ENCODE measurements around the gene GCSAML. TPM values are rescaled to one million over a fixed set of nuclear protein-coding genes. Genes with fewer than 3 reads are reported as not detected.
"Not testable (repeated sequence)": the region's sequence is repeated elsewhere in the genome, so short reads cannot be mapped to it uniquely, and the experiment has no call there.

Gene GCSAML
- total RNA-seq = under 1 TPM; 0.14 to 0.16 TPM

GRCh38 chr1:247548769-247549182, at the start of gene GCSAML:
Gene GCSAML, plus strand, starts transcription at chr1:247549134. Its CDS starts 58 bp downstream, at chr1:247549192.
- Mint-ChIP-seq H3K9me3 (no peaks in the 10 kb centered on the region), H3K36me3 (no peaks in the 10 kb centered on the region), H3K27ac (no peak within 1 kb of the TSS)
- DNase-seq (ENCODE audit: low spot score in 2 of 2) = no peak
- peak in 1 of 2 donors; percentile 53 for ATAC-seq

DNA sequence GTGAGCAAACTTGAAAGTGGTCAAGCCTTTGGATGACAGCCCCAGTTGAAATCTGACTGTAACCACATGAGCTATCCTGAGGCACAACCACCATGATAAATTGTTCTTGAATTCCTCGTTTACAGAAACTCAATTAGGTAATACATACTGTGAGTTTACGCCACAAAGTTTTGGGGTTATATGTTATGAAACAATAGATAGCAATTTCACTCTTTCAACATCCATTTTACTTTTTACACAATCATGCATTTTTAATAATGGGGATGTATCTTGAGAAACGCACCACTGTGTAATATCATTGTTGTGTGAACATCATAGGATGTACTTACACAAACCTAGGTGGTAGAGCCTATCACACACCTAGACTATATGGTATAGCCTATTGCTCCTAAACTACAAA, 48.1 kb upstream of the GCSAML start:
- DNase-seq (ENCODE audit: low spot score in 2 of 2) = no peak
- H3K36me3 Mint-ChIP-seq = no peaks in the 10 kb centered on the region
- no peaks in the 10 kb centered on the region for H3K9me3 Mint-ChIP-seq
- ATAC-seq = no peak
- no peak overlapping the region for H3K27ac Mint-ChIP-seq

DNA sequence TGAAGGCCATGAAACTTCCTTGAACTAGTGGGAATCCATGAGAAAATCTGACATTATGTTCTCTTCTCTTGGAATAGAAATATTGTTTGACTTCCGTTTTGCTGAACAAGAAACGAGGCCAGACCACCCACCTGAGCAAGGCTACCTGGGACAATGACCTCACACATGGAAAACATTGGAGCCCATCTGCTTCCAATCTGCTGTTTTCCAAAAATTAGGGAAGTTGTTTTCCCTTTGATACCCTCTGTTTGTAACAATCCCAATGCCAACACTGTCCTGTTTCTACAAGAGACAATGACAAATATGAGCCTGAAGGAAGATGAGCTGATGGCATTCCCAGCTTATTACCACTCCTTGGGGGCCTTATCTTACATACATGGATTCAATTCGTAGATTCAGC, 42.1 kb upstream of the GCSAML start:
- DNase-seq (ENCODE audit: low spot score in 2 of 2) (no peak), ATAC-seq (no peak)
- no peaks in the 10 kb centered on the region for H3K9me3 Mint-ChIP-seq

DNA sequence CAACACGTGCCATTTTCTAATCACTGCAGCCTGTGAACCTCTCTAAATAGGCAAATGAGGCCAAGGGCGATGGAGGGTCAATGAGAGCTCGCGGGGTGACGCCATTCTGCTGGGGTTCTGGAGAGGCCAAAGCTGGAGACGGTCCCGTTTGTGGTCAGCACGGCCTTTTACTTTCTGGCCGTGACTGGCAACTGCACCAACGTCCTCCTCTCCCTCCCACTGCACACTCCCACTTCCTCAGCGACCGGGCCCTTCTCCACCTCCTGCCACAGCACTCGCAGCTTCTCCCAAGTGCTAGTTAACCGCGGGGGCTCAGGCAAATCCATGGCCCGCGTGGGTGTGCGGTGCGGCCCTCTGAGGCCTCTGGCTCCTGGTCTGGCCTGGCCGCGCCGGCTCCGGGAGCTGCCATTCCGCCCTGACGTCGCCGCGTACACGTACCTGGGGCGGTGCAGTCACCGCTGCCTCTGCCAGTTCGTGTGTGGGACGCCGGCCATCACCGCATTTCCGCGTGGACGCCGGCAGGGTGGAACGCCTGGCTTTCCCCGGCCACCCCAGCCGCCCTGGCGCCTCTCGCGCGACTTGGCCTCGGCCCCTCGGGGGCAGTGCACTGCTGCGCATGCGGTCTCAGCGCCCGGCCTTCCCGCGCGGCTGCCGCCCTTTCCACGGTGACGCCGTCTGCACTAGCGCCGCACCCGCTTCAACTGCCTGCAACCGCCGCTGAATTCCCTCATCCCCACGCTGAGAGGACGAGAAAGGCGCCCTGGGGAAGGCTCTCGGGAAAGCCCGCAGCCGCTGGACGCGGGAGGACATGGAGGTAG, 30.9 kb upstream of the GCSAML start:
- Mint-ChIP-seq H3K36me3 (no peaks in the 10 kb centered on the region), H3K27ac (no peak overlapping the region), H3K9me3 (peaks cover 0 to 3% of the 10 kb centered on the region in 2 donors)
- no peak for ATAC-seq
- DNase-seq (ENCODE audit: low spot score in 2 of 2) = no peak

More for the DNA sequence above, 42.1 kb upstream of the GCSAML start:
- H3K27ac Mint-ChIP-seq = no peak overlapping the region
- no peaks in the 10 kb centered on the region for H3K36me3 Mint-ChIP-seq

GRCh38 chr1:247518613-247518891, 30.4 kb upstream of the GCSAML start:
- ATAC-seq (no peak), DNase-seq (ENCODE audit: low spot score in 2 of 2) (no peak)
- peaks cover 0 to 3% of the 10 kb centered on the region in 2 donors for H3K9me3 Mint-ChIP-seq
- H3K36me3 Mint-ChIP-seq = no peaks in the 10 kb centered on the region
- H3K27ac Mint-ChIP-seq = no peak overlapping the region

GRCh38 chr1:247521886-247522285, 27.0 kb upstream of the GCSAML start:
- not testable (repeated sequence) for H3K27ac Mint-ChIP-seq; DNase-seq (ENCODE audit: low spot score in 2 of 2); H3K9me3 Mint-ChIP-seq; H3K36me3 Mint-ChIP-seq; ATAC-seq

DNA sequence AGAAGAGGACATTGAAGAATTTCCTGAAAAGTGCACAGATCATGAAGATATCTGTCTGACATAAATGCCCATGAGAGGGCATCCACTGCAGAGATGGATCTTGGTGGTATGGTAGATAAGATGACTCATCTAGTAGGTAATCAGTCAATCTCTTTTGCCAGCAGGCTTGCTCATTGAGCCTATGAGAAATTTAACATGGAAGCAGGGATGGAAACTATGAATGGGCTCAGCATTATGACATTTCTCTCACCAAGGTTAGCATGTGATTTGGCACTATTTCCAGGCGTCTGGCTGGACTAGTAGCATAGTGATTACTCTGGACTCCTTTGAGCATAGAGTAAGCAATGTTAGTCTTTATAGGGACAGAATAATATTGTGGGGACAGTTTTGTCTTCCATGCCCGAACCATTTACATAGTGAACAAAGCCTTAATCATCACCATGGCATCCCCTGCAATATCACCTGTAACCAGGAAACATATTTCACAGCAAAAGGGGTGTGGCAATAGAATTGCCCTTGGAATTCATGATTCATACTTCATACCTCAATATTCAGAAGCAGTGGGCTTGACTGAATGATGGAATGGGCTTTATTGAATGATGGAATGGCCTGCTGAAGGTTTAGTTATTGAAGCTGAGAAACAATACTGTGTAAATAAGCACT, 20.0 kb upstream of the GCSAML start:
- H3K27ac Mint-ChIP-seq = no peak overlapping the region
- DNase-seq (ENCODE audit: low spot score in 2 of 2) (no peak), ATAC-seq (peak; percentile 61 to 74)
- H3K9me3 Mint-ChIP-seq = no peaks in the 10 kb centered on the region
- peaks cover 0 to 5% of the 10 kb centered on the region in 2 donors for H3K36me3 Mint-ChIP-seq

DNA sequence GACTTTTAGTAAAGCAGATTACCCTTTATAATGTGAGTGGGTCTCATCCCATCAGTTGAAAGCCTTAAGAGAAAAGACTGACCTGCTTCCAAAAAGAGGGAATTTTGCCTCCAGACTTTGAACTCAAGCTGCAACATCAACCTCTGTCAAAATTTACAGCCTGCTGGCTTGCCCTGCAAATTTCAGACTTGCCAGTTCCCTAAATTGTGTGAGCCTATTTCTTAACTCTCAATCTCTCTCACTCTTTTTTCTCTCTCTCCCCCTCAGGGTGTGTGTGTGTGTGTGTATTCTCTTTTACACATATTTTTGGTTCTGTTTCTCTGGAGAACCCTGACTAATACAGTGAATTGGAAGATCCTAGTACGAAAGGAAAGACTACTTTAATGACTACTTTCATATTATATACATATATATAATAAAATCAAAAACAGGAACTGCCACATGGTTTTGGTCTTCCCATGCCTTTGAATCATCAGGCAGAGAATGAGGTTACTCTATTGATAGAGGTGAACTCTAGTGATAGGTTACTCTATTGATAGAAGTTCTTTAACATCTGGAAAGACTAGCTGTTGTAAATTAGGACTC, 19.1 kb upstream of the GCSAML start:
- ATAC-seq (peak in 1 of 2 donors; percentile 56), DNase-seq (ENCODE audit: low spot score in 2 of 2) (no peak)
- Mint-ChIP-seq H3K36me3 (peaks cover 0 to 5% of the 10 kb centered on the region in 2 donors), H3K9me3 (no peaks in the 10 kb centered on the region), H3K27ac (no peak overlapping the region)

DNA sequence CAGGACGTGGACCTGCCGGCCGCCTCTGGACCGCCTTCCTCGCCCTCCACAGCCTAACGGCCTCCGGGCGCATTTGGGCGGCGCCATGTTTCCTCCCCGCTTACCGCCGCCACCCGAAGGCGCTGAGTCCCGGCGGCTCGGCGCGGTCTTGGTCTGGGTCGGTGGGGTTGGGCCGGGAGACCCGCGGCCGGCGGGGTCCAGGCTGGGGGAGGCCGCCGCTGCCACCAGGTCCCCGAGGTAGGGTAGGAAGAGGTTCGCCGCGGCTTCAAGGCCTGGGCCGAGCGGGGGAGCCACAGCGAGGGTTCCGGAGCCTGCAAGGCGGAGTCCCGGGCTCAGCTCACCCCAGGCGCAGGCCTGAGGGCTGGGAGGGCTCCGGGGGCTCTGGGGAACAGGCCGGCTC, 18.1 kb upstream of the GCSAML start:
- no peak for DNase-seq (ENCODE audit: low spot score in 2 of 2)
- no peaks in the 10 kb centered on the region for H3K9me3 Mint-ChIP-seq
- no peak for ATAC-seq
- peaks cover 0 to 5% of the 10 kb centered on the region in 2 donors for H3K36me3 Mint-ChIP-seq
- H3K27ac Mint-ChIP-seq = no peak overlapping the region

- H3K36me3 Mint-ChIP-seq = peaks cover 0 to 5% of the 10 kb centered on the region in 2 donors
- no peak overlapping the region for H3K27ac Mint-ChIP-seq
- H3K9me3 Mint-ChIP-seq = no peaks in the 10 kb centered on the region
- no peak for ATAC-seq
- DNase-seq (ENCODE audit: low spot score in 2 of 2) = no peak
Measured at GRCh38 chr1:247531937-247532336, 17.0 kb upstream of the GCSAML start.

DNA sequence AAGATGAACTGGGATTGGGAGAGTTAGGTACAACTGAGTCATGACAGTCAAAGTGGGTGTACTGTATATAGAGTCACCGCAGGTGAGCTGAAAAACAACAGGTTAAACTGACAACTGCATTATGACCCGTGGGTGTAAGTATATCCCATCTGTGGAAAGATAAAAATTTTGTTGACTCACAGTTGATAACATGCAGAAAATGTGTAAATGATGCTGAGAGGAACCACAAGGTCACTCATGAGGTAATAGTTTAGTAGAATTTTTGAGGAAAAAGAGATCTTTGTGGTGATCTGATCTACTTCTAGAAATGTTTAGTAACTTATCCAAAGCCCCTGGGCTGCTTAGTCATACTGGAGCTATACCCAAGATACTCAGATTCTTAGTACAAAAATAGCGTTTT, 13.5 kb upstream of the GCSAML start:
- no peaks in the 10 kb centered on the region for H3K9me3 Mint-ChIP-seq
- DNase-seq (ENCODE audit: low spot score in 2 of 2) (no peak), ATAC-seq (peak; percentile 14 to 80)
- H3K27ac Mint-ChIP-seq = no peak overlapping the region
- H3K36me3 Mint-ChIP-seq = peaks cover 0 to 5% of the 10 kb centered on the region in 2 donors

- no peak within 1 kb of the TSS for H3K27ac Mint-ChIP-seq
- no peak for DNase-seq (ENCODE audit: low spot score in 2 of 2)
- peaks cover 0 to 5% of the 10 kb centered on the region in 2 donors for H3K36me3 Mint-ChIP-seq
- ATAC-seq = no peak
- no peaks in the 10 kb centered on the region for H3K9me3 Mint-ChIP-seq
Measured at GRCh38 chr1:247536340-247536739, 12.6 kb upstream of the GCSAML start, which contains the start of gene OR2C3. Gene OR2C3, minus strand, starts transcription at chr1:247536440. Its CDS starts 3,929 bp downstream, at chr1:247532511.

- DNase-seq (ENCODE audit: low spot score in 2 of 2) (no peak), ATAC-seq (no peak)
- H3K36me3 Mint-ChIP-seq = no peaks in the 10 kb centered on the region
- no peak overlapping the region for H3K27ac Mint-ChIP-seq
- H3K9me3 Mint-ChIP-seq = no peaks in the 10 kb centered on the region
Measured at GRCh38 chr1:247538561-247538960, 10.4 kb upstream of the GCSAML start.

DNA sequence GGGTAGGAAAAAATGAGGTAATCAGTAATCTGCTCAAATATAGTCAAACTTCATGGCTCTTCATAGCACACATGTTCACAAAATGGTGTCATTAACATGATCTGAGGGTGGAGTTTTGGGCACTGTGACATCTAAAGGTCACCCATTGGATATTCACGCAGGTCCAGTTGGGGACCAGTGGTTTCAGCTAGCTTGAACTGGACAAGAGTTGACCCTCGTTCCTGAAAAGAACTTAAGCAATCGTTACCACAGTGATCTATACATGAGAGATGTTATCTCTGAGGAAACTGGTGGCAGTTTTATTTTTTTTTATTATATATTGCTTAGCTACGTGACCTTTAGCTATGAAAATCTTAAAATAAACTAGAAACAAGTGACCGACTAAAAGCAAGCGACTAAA, 9.7 kb upstream of the GCSAML start:
- no peak overlapping the region for H3K27ac Mint-ChIP-seq
- H3K9me3 Mint-ChIP-seq = no peaks in the 10 kb centered on the region
- DNase-seq (ENCODE audit: low spot score in 2 of 2) (no peak), ATAC-seq (no peak)
- H3K36me3 Mint-ChIP-seq = no peaks in the 10 kb centered on the region

DNA sequence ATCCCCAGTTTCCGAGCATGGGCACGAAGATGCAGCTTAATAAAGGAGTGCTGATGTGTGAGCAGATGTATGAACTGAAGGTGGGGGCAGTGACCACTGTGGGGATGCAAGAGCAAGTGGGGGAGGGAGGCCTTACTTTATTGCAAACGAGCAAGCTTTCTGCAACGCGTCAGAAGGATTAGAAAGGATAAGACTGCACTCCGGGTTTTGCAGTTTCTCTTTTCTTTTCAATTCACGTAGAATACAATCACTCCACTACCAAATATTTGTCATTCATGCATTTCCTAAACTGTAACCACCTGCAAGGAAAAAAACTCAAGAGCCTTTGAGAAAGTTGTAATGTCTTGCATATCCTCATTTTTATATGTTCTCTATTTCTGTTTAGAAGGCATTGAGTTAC, 8.4 kb upstream of the GCSAML start:
- H3K9me3 Mint-ChIP-seq = no peaks in the 10 kb centered on the region
- H3K36me3 Mint-ChIP-seq = no peaks in the 10 kb centered on the region
- no peak for DNase-seq (ENCODE audit: low spot score in 2 of 2)
- no peak overlapping the region for H3K27ac Mint-ChIP-seq
- ATAC-seq = no peak

DNA sequence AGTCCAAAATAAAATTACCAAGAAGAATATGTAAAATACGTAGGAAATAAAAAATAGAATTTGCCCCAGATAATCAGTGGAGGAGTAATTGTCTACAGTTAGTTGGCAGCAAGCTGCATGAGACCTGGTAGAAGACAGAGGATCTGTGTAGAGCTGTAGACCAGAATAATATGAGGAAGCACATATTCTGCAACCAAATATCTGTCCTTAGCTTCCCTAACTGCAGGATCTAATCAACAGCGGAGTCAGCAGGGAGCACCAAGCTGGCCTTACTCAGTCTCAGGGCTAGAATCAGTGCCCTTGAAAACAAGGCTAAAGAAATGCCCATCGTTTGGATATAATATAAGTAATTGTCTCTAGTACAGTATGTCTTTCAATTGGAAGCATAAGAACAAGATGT, 6.1 kb upstream of the GCSAML start:
- ATAC-seq (no peak), DNase-seq (ENCODE audit: low spot score in 2 of 2) (no peak)
- H3K9me3 Mint-ChIP-seq = no peaks in the 10 kb centered on the region
- H3K27ac Mint-ChIP-seq = no peak overlapping the region
- no peaks in the 10 kb centered on the region for H3K36me3 Mint-ChIP-seq

DNA sequence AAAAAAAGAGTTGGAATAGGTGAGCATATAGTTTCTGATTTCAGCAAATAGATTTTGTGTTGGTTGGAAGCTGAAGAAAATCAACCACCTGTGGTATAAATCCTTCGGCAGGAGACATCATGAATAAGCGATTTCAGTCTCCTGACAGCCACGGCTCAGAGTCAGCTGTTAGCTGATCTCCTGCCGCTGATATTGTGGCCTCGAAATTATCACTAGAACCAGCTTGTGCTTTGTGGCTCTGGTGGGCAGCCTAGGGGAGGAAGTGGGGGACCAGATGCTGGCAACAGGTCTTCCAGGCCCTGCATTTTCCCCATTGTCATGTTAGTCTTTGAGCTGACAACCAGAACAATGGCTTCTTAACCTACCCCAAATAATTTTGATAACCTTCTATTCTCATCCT, 842 bp upstream of the GCSAML start:
- DNase-seq (ENCODE audit: low spot score in 2 of 2) (no peak), ATAC-seq (no peak)
- no peaks in the 10 kb centered on the region for H3K36me3 Mint-ChIP-seq
- H3K27ac Mint-ChIP-seq = no peak overlapping the region
- no peaks in the 10 kb centered on the region for H3K9me3 Mint-ChIP-seq

All from activated naive CD4-positive, alpha-beta T cell treated with anti-CD3 and anti-CD28 coated beads, Interleukin-2, amount 50 U/mL, for 72 hours (primary cell).